ENCODE measurements around the gene RDH8.

RDH8 gene

GRCh38 chr19:10068205-10068604, 54.9 kb downstream of the RDH8 start:
- DNase-seq (ENCODE audit: low spot score): no peak
- in situ Hi-C loops (cut with MboI; ENCODE audit: low pct_unique_long_range_greater_than_20kb, low sequenced_read_pairs, unreplicated experiment): no loop called here
- TF ChIP-seq CTCF (IDR thresholded peaks at IDR 0.05; ENCODE audit: extremely low read depth, insufficient read depth, missing control alignments): no peak

- no peak for TF ChIP-seq CTCF (IDR thresholded peaks at IDR 0.05; ENCODE audit: extremely low read depth, insufficient read depth, missing control alignments)
- in situ Hi-C loops (cut with MboI; ENCODE audit: low pct_unique_long_range_greater_than_20kb, low sequenced_read_pairs, unreplicated experiment): no loop called here
- no peak for DNase-seq (ENCODE audit: low spot score)
Measured at GRCh38 chr19:10069046-10069445, 55.8 kb downstream of the RDH8 start.

GRCh38 chr19:10070730-10071446, 57.6 kb downstream of the RDH8 start:
- TF ChIP-seq CTCF (IDR thresholded peaks at IDR 0.05; ENCODE audit: extremely low read depth, insufficient read depth, missing control alignments): no peak

More at GRCh38 chr19:10070730-10071446, 57.6 kb downstream of the RDH8 start:
- no peak for DNase-seq (ENCODE audit: low spot score)
- in situ Hi-C loops (cut with MboI; ENCODE audit: low pct_unique_long_range_greater_than_20kb, low sequenced_read_pairs, unreplicated experiment): no loop called here

Data from GM13977 (cell line).